Right lobe of liver (tissue), 4 donors: ENCODE measurements around the gene SNAP25.

Experiments
- POLR2A ChIP-seq: fragments of 450-650 bp; IDR thresholded peaks from one replicate; pipeline ENCODE4 v1.6.1; 2017; ENCODE audit warnings: antibody characterized with exemption, mild to moderate bottlenecking
- TF ChIP-seq, protein P1 (sequence below), 4 donors: fragments of 200-600 bp in 3 of 4; fragments of 450-650 bp in 1 of 4; IDR thresholded peaks; one replicate each; pipeline versions ENCODE4 v1.5.1 to v1.8.0; 2016 to 2022; ENCODE audit warnings: antibody characterized with exemption in 4 of 4, mild to moderate bottlenecking in 2 of 4
- donor health status: DM: no; HTN: no; CAD: no.
- donor health status: DM: no; HTN: no; CAD: no.
- donor health status: DM: no; HTN: yes; CAD: no.

DNA sequence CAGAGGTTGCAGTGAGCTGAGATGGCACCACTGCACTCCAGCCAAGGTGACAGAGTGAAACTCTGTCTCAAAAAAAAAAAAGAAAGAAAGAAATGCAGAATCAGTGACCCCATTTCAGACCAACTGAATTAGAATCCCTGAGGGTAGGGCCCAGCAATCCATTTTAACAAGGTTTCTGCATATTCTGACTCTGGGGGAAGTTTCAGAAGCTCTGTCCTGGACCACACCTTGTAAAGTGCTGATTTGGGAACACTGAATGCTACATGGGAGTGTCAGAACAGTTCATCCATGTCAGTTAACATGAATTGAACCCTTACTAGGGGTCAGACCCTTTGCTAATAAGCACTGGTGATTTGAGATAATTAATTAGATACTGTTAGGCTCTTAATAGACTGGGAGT, 52.0 kb downstream of the SNAP25 start:
- TF ChIP-seq, protein P1, sequence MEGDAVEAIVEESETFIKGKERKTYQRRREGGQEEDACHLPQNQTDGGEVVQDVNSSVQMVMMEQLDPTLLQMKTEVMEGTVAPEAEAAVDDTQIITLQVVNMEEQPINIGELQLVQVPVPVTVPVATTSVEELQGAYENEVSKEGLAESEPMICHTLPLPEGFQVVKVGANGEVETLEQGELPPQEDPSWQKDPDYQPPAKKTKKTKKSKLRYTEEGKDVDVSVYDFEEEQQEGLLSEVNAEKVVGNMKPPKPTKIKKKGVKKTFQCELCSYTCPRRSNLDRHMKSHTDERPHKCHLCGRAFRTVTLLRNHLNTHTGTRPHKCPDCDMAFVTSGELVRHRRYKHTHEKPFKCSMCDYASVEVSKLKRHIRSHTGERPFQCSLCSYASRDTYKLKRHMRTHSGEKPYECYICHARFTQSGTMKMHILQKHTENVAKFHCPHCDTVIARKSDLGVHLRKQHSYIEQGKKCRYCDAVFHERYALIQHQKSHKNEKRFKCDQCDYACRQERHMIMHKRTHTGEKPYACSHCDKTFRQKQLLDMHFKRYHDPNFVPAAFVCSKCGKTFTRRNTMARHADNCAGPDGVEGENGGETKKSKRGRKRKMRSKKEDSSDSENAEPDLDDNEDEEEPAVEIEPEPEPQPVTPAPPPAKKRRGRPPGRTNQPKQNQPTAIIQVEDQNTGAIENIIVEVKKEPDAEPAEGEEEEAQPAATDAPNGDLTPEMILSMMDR (IDR thresholded peaks at IDR 0.05), result no peak
- no peak for TF ChIP-seq POLR2A
